GM18511 (cell line): ENCODE data around the gene PKD2.
"Not testable (repeated sequence)": the region's sequence is repeated elsewhere in the genome, so short reads cannot be mapped to it uniquely, and the experiment has no call there.

Experiments
- ATAC-seq: cut with Tn5 transposase; IDR thresholded peaks from one replicate; pipeline ENCODE4 v1.9.1; 2021; ENCODE audit warnings: mild to moderate bottlenecking, moderate library complexity; ENCODE audit not compliant: unreplicated experiment

The PKD2 gene

DNA sequence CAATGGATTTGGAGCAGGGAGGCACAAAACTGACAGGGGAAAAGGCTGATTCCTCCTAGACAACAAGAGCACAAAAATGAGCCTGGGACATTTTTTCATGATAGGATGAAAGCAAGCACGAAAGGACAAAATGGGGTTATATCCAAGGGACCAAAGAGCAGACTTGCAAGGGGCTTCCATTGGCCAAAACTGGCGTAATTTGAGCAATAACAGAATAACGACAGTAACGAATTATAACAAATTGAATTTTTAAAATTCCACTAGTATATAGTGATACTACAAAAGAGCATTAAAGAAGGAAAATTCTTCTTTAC lies 21.6 kb upstream of the PKD2 start:
- ATAC-seq = no peak

DNA sequence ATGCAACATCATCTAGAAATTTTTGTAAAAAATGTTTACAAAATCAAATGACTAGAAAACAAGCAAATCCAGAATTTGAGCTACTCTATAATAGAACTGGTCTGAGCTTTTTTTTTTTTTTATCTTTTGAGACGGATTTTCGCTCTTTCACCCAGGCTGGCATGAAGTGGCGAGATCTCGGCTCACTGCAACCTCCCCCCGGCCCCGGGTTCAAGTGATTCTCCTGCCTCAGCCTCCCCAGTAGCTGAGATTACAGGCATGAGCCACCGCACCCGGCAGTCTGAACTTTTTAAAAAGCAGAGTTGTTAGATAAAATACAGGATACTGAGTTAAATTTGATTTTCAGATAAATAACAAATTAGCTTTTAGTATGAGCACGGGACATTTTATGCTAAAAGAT lies 20.9 kb upstream of the PKD2 start:
- no peak for ATAC-seq

DNA sequence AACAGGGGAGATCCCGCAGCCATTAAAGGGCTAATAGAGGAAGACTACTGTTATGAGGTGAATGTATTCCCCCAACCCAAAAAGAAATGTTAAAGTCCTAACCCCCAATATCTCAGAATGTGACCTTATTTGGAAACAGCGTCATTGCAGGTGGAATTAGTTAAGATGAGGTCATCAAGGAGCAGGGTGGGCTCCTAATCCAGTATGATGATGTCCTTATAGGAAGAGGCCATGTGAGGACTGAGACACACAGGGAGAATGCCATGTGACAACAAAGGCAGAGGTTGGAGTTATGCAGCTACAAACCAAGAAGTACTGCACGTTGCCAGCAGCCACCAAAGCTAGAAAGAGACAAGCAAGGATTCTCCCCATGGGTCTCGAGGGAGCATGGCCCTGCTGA lies 17.7 kb upstream of the PKD2 start:
- ATAC-seq = no peak

DNA sequence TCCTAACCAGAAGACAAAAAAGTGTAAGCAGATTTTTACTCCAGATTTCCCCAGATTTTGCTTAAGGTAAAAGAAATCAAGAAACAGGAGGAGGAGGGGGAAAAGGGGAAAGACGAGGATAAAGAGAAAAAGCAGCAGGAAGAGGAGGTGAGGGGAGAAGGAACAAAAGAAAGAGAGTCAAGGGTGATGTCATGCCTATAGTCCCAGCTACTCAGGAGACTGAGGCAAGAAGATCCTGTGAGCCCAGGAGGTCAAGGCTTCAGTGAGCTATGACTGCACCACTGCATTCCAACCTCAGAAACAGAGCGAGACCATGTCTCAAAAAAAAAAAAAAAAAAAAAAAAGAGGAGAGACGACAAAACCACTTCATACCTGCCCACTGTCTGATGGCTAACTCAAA lies 12.0 kb upstream of the PKD2 start:
- no peak for ATAC-seq

DNA sequence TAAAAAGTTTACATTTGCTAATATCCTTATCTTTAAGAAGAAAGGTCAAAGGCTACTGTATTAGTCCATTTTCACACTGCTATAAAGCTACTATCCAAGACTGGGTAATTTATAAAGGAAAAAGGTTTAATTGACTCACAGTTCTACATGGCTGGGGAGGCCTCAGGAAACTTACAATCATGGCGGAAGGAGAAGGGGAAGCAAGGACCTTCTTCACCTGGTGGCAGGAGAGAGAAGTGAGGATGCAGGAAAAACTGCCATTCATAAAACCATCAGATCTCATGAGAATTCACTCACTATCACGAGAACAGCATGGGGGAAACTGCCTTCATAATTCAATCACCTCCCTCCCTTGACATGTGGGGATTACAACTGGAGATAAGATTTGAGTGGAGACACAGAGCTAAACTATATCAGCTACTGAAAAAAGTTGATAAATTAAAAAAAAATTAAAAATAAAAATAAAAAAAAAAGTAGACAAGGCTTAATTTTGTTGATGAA lies 8.2 kb upstream of the PKD2 start:
- ATAC-seq = not testable (repeated sequence)

DNA sequence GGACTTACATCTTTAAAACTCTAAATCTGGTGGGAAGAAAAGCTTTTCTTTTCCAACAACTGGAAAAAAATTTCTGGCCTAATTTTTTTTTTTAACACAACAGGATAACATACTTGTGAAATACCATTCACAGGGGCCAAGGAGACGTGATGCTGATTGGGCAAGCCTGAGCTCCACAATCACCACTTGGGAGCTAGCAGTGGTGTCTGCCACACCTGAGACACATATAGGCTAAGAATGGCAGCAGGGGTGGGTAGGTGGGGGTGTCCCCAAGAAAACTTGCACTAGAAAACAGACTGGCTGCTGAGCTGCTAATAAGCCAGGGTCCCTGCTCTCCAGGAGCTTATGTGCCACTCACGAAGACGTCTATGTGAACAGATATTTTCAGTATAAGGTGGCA lies 5.6 kb upstream of the PKD2 start:
- ATAC-seq = no peak

DNA sequence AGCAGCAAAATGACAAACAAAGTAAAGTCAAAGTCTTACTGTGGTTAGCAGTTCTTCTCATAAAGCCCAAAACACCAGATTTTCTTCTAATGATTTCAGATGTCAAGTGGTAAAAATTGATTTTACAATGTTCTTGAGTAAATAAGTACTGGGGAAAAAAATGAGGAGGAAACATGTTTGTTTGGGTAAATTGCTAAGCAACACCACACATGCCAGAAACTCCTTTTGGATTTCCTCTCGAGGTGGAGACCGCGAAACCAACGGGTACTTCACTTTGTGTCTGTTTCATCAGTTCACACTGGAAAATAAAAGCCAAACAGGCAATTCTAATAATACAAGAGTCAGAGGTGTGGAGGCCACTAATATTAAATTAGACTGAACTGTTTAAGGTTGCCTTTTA lies 4.6 kb upstream of the PKD2 start:
- no peak for ATAC-seq

DNA sequence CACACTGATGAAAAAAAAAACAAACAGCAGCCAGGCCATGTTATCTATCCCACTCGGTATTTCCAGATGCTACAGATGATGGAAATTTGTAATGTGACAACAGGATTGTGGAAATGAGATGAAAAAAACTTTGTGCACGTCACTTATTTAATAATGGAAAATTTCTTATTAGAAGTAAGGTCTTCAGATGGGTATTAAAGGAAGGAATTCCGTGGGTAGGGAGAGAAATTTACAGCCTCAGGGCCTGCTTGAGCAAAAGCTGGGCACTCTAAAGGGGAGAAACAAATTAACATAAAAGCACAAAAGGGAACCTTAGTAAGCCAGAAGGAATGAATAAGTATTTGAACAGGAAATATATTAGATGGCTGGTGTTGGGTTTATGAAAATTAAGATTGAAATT lies 4.2 kb upstream of the PKD2 start:
- ATAC-seq = no peak

DNA sequence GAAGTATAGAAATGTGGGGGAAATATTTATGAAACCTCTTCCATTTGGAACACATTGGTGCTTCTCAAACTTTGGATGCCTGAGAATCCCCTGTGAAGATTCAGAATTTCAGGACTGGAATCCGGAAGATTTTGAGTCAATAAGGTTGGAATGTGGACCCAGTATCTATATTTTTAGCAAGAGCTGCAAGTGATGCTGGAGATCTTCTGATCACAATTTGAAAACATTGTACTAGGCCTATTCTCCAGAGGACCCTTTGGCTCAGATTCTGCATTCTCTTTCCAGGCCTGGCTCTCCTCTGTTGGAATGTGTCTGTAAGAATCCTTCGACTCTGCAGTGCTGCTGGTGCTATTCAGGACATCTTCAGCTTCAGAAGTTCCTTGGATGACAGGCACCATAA lies 2.4 kb upstream of the PKD2 start:
- no peak for ATAC-seq

DNA sequence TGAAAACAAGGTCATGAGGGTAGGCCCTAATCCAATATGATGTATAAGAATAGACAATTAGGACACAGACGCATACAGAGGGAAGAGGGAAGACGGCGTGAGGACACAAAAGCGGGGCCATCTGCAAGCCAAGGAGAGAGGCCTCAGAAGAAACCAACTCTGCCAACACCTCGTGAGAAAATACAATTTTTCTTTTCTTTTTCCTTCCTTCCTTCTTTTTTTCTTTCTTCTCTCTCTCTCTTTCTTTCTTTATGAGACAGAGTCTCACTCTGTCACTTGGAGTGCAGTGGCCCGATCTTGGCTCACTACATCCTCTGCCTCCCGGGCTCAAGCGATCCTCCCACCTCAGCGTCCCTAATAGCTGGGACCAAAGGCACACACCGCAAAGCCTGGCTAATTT lies 1.5 kb upstream of the PKD2 start:
- no peak for ATAC-seq

DNA sequence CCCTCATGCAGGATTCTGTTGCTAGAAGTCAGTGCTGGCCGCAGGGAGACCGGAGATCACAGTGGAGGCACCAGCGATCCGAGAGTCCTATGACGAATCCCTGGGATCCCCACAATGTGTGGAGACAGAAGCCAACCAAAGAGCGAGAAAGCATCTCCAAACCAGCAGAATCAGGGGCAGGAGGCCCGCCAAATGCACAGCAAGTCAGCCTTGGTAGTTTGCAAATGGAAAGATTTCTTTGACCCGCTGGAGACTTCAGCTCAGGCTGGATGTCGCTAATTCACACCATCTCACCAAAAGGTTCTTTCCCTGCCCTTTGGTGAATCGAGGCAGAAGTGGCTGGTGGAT lies 505 bp upstream of the PKD2 start:
- ATAC-seq = no peak

DNA sequence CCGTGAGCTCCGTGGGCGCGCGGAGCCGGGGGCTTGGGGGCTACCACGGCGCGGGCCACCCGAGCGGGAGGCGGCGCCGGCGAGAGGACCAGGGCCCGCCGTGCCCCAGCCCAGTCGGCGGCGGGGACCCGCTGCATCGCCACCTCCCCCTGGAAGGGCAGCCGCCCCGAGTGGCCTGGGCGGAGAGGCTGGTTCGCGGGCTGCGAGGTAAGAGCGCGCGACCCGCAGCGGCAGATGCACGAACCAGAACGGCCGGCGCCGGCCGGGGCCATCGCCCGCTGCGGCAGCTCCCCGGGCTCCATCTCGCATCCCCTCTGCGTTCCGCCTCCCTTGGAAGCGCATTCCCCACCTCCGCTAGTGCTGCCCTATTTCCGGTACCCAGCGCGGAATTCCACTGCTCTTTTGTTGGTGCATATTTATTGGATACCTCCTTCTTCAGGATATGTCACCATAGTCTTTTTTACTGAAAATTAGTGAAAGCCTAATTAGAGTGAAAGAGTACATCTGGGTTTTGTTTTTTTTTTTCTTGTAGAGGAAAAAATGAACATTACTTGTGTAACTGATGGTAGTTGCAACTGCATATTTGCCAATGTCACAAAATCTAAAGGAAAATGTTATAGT lies 797 bp downstream of the PKD2 start:
- ATAC-seq = peak; percentile 44

DNA sequence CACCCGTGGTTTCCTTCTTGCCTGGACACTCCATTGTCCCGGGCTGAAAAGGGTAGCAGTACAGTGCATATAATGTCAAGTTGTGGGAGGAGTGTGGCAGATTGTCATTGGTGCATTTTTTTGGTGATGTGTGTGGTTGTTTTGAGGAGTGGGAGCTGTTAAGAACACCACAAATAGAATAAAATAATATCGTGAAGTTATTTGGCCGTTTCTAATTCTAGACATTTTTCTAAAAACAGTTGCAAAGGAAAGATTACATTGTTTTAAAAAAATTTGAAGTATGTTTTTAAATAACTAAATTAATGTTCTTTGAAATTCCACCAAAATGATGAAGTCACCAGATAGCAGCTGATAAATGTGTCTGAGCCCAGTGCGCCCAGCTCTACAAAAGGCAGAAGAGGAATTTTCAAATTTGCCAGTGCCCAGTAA lies 1.3 kb downstream of the PKD2 start:
- no peak for ATAC-seq

DNA sequence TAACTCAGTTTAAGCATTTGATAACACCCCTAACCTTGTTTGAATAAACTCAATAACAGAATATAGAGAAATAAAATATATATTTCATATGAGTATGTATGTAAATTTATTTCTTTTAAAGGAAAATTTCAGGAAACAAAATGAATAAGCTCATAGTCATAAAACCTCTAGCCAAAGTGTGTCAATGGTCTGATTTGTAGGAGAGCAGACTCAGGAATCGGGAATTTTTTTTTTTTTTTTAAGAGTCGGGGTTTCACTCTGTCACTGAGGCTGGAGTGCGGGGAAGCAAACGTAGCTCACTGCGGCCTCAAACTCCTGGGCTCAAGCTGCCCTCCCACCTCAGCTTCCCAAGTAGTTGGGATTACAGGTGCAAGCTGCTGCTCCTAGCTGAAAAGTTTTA lies 2.4 kb downstream of the PKD2 start:
- no peak for ATAC-seq

DNA sequence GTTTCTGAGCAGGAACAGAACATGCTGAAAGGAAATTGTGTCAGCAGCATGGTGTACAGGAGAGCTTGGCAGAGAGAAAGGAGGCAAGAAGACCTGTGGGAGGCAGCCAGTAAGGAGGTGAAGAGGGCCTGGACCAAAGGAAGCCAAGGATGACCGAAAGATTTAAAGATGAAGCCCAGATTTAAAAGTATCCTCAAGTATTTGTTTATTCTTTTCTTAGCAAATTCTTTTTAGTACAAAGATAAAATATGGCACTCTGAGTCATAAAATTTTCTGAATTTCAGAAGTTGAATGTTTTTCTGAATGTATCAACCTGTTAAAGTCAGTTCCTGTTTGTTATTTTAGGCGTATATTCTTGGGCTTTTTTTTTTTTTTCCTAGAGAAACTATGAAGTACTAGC lies 3.5 kb downstream of the PKD2 start:
- no peak for ATAC-seq

DNA sequence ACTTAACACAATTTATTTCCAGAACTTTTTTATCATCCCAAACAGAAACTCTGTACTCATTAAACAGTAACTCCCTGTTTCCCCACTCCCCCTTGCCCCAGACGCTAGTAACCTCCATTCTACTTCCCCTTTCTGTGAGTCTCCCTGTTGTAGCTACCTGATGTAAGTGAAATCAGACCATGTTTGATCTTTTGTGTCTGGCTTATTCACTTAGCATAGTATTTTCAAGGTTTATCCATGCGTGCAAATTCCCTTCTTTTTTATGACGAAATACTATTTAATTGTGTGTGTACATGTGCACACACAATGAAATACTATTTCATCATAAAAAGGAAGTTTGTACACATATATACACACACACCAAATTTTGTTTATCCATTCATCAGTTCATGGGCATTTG lies 5.2 kb downstream of the PKD2 start:
- ATAC-seq = peak; percentile 47

DNA sequence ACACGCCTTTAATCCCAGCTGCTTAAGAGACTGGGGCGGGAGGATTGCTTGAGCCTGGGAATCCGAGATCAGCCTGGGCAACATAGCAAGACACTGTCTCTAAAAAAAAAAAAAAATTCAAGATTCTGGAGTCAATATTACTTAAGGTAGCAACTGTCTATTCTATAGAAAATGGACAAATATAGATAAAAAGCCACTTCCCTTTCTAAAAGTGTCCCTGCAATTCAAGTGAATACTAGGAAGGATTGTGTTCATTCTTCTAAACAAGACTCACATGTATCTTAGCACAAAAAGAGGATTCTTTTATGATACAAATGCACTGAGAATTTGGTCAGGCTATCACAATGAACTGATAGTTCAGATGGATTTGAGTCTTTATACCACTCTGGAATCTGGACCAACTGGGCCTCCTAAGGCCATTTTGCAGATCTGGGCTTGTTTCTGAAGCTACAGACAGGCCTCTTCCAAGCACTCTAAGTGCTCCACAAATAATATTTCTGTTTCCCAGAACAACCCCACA lies 7.0 kb downstream of the PKD2 start:
- ATAC-seq = no peak

DNA sequence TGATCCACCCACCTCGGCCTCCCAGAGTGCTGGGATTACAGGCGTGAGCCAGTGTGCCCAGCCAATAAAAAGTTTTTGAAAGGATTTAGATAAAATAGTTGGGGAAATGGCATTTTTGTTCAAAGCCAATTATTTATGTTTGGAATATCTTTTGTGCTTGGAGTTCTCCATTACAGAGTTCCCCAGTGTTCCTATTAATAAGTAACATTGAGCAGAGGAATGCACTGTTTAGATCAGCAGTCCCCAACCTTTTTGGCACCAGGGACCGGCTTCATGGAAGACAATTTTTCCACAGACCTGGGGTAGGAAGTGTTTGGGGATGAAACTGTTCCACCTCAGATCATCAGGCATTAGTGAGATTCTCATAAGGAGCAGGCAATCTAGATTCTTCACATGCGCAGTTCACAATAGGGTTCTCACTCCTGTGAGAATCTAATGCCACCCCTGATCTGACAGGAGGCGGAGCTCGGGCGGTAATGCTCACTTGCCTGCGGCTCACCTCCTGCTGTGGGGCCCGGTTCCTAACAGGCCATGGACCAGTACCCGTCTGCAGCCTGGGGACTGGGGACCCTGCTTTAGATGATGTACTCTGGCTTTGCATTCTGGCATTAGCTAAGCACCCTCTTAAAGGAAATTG lies 8.3 kb downstream of the PKD2 start:
- ATAC-seq = no peak

DNA sequence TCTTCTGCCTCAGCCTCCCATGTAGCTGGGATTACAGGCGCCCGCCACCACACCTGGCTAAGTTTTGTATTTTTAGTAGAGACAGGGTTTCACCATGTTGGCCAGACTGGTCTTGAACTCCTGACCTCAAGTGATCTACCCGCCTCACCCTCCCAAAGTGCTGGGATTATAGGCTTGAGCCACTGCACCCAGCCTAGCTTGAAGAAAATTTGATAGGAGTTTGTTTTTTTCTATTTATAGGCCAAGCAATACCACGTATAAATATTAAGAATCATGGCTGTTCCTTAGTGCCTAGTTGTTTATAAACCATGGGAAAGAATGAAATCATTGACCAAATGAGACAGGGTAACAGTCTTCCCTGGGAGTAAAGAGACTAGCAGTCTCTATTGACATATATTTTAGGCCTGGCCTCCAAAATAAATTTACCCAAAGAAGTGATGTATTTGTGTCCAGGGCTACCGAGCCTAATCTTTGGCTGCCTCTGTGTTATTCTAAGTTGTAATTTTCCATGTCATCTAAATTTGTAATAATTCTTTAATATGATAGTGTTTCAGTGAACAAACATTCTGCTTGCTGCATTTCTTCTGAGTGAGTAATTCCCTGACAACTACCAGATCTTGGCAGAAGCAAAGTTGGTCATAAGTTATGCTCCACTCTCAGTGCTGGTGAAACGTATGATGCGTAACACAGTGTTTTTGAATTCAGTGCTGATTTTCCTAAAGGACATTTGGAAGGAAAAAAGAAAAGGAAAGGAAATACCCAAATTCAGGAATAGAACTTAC lies 10.3 kb downstream of the PKD2 start:
- no peak for ATAC-seq

DNA sequence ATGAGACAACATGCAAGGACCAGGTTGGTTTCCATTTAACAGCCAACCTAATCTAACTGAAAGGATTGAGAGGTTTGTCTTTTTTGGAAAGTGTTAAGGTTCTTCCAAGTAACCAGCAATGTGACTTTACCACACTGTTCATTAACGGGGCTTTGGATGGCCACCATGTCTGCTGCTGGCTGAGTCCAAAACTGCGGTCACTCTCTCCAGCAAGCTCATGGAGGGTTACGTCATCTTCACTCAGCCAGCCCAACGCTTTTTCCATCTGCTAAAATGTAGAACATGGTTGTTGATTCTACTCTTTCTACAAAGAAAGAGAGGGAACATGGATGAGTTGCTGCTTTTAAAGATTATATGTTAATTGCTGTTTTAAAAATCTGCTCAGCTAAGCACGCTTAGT lies 11.0 kb downstream of the PKD2 start:
- ATAC-seq = no peak

DNA sequence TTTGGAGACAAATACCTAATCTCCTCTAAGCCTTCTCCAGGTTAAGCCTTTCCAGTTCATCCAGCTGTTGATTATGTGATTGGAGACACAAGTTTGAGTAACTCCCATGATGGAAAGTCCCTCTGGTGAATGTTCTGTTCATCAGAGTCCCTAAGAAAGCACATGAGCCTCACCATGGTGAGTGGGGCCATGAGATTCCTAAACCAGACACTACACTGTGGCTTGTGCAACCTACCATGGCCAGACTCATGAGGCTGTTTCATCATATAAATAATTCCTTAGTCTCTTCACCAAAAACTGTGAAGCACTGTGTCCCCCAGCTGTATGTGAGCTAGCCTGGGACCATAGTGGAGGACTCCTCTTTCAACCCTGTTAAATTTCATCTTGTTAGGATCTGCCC lies 14.4 kb downstream of the PKD2 start:
- ATAC-seq = no peak

DNA sequence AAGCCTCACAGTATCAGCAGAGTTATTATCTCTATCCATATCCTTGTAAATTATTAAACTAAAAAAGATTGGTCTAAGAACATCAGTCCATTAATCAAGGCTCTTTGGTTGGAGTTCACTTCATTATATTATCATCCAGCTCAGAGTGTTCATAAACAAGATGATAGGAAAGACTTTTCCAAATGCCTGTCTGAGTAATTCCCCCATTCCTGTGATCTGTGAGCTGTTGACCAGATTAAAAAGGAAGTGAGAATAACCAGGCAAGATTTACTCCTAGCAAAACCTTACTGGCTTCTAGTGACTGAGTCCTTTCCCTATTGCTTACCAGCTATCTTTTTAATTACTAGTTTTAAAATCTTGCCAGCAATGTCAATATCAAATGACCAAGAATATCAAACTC lies 14.9 kb downstream of the PKD2 start:
- no peak for ATAC-seq
